22Rv1 (cell line): ENCODE results near the gene OR4C16.

Source experiments
- H3K27ac ChIP-seq: fragments of 450-650 bp; 2 replicates; pipeline ENCODE4 v1.5.1; 2017
- CTCF ChIP-seq: fragments of 450-650 bp; IDR thresholded peaks from 2 replicates; pipeline ENCODE4 v1.5.1; 2017; ENCODE audit warnings: mild to moderate bottlenecking
- ZFX ChIP-seq: fragments of 450-650 bp; IDR thresholded peaks from 2 replicates; pipeline ENCODE4 v1.6.1; 2017; ENCODE audit warnings: antibody characterized with exemption, borderline replicate concordance

Gene OR4C16

GRCh38 chr11:55571828-55572227 is at the start of gene OR4C16:
Gene OR4C16, plus strand, starts transcription at chr11:55572128. Its CDS starts 0 bp downstream, at chr11:55572128.
- TF ChIP-seq CTCF (no peak), ZFX (no peak)
- H3K27ac ChIP-seq, result no peak within 1 kb of the TSS

- TF ChIP-seq CTCF (no peak), ZFX (no peak)
- no peak within 1 kb of the TSS for H3K27ac ChIP-seq
Measured at GRCh38 chr11:55554169-55554568, 17.8 kb upstream of the OR4C16 start, which contains the start of gene OR4C15. Gene OR4C15, plus strand, starts transcription at chr11:55554469. Its CDS starts 0 bp downstream, at chr11:55554469.

GRCh38 chr11:55572548-55572947 is 620 bp downstream of the OR4C16 start:
- TF ChIP-seq CTCF, result no peak
- no peak for TF ChIP-seq ZFX
- H3K27ac ChIP-seq, result no peak overlapping the region

- TF ChIP-seq ZFX (no peak), CTCF (no peak)
- no peak within 1 kb of the TSS for H3K27ac ChIP-seq
Measured at GRCh38 chr11:55607545-55607944, 35.6 kb downstream of the OR4C16 start, which contains the start of gene OR4C11. Gene OR4C11, minus strand, starts transcription at chr11:55607645. Its CDS starts 3,272 bp downstream, at chr11:55604373.
